ENCODE results near the gene CNTN2.

Gene CNTN2

DNA sequence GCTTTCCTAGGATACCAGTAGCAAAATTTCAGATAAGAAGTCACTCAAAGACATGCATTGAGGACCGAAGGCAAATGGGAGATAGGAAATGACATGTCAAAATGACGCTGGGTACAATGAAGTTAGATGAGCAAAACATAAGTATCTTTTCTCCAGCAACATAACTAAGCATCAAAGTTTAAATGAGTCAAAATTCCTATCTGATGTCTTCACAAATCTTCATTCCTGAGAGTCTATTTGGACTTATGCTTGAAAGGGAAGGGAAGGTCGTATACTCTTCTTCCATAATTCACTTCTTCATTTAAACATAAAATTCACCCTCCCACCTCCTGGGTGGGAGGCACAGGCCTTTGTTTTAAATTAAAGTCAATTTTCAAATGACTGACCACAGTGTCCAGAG is 45.3 kb downstream of the CNTN2 start:
- H3K9me3 ChIP-seq (ENCODE audit: severe bottlenecking), result no peaks in the 10 kb centered on the region
- H3K36me3 ChIP-seq, result peaks cover 83% of the 10 kb centered on the region
- no peak for DNase-seq
- TF ChIP-seq, protein P1, sequence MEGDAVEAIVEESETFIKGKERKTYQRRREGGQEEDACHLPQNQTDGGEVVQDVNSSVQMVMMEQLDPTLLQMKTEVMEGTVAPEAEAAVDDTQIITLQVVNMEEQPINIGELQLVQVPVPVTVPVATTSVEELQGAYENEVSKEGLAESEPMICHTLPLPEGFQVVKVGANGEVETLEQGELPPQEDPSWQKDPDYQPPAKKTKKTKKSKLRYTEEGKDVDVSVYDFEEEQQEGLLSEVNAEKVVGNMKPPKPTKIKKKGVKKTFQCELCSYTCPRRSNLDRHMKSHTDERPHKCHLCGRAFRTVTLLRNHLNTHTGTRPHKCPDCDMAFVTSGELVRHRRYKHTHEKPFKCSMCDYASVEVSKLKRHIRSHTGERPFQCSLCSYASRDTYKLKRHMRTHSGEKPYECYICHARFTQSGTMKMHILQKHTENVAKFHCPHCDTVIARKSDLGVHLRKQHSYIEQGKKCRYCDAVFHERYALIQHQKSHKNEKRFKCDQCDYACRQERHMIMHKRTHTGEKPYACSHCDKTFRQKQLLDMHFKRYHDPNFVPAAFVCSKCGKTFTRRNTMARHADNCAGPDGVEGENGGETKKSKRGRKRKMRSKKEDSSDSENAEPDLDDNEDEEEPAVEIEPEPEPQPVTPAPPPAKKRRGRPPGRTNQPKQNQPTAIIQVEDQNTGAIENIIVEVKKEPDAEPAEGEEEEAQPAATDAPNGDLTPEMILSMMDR (IDR thresholded peaks at IDR 0.05; ENCODE audit: low read depth, low read length), result no peak
- H3K27me3 ChIP-seq (ENCODE audit: insufficient read depth, low read depth, severe bottlenecking), result no peaks in the 10 kb centered on the region
- H3K27ac ChIP-seq, result no peak overlapping the region
- no peak overlapping the region for H3K4me3 ChIP-seq (ENCODE audit: low read depth, low read length)

DNA sequence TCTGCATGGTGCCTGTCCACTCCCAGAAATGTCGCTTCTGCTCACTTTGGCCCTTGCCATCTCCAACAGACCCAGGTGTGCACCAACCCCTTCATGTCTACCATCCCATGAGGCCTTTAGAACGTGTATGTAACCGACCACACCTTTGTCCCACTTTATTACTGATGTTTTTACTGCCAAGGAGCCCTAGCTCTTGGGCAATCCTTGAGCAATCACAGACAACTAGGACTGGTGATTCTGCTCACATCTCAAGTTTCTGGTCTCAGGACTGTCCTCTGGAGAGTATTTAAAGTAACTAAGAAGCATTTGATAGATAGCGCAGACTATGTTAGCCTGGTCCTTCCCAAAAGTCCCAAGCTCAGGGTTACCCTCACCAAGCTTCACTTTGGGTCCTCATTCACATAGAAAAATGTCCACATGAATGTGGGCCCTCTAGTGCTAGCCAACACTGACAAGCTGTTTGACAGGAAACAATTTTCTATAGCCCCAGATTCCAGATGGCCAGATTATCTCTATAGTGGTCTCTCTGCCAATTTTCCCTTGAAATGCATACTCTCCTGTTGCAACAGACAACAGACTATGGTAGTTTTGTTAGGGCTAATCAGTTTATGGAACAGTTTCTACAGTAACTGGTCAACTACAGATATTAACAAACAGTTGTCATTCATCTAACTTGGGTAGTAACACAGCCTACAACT is 48.2 kb downstream of the CNTN2 start:
- Histone ChIP-seq H3K4me3 (ENCODE audit: low read depth, low read length) (no peak overlapping the region), H3K36me3 (peaks cover 94% of the 10 kb centered on the region), H3K27ac (no peak overlapping the region), H3K9me3 (ENCODE audit: severe bottlenecking) (no peaks in the 10 kb centered on the region), H3K27me3 (ENCODE audit: insufficient read depth, low read depth, severe bottlenecking) (no peaks in the 10 kb centered on the region)
- TF ChIP-seq, protein P1 (IDR thresholded peaks at IDR 0.05; ENCODE audit: low read depth, low read length), result no peak
- no peak for DNase-seq

- H3K27me3 ChIP-seq (ENCODE audit: insufficient read depth, low read depth, severe bottlenecking), result no peaks in the 10 kb centered on the region
- no peak overlapping the region for H3K4me3 ChIP-seq (ENCODE audit: low read depth, low read length)
- TF ChIP-seq, protein P1 (IDR thresholded peaks at IDR 0.05; ENCODE audit: low read depth, low read length), result no peak
- no peak for DNase-seq
- no peak overlapping the region for H3K27ac ChIP-seq
- no peaks in the 10 kb centered on the region for H3K9me3 ChIP-seq (ENCODE audit: severe bottlenecking)
- peaks cover 97% of the 10 kb centered on the region for H3K36me3 ChIP-seq
Measured at GRCh38 chr1:205095422-205095821, 52.4 kb downstream of the CNTN2 start.

DNA sequence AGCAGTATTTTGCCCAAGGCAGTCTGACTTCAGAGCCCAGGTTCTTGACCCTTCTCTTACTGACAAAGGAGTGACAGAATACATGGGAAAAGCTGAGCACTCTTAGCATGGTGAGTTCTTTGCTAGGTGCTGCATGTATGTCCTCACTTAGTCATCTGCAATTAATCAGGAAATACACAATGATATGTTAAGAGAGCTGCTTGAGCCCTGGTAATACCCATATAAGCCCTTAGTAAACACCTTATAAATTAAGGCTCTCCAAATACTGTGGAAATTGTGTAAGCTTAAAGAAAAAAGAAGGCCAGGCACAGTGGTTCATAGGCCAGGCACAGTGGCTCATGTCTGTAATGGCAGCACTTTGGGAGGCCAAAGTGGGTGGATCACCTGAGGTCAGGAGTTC is 55.2 kb downstream of the CNTN2 start:
- Histone ChIP-seq H3K9me3 (ENCODE audit: severe bottlenecking) (no peaks in the 10 kb centered on the region), H3K27ac (no peak overlapping the region), H3K27me3 (ENCODE audit: insufficient read depth, low read depth, severe bottlenecking) (no peaks in the 10 kb centered on the region), H3K4me3 (ENCODE audit: low read depth, low read length) (no peak overlapping the region), H3K36me3 (peaks cover 97% of the 10 kb centered on the region)
- DNase-seq, result no peak
- TF ChIP-seq, protein P1 (IDR thresholded peaks at IDR 0.05; ENCODE audit: low read depth, low read length), result no peak

GRCh38 chr1:205102404-205102803 is 59.4 kb downstream of the CNTN2 start:
- Histone ChIP-seq H3K27me3 (ENCODE audit: insufficient read depth, low read depth, severe bottlenecking) (no peaks in the 10 kb centered on the region), H3K9me3 (ENCODE audit: severe bottlenecking) (no peaks in the 10 kb centered on the region), H3K4me3 (ENCODE audit: low read depth, low read length) (no peak overlapping the region), H3K27ac (no peak overlapping the region), H3K36me3 (peaks cover 99% of the 10 kb centered on the region)
- TF ChIP-seq, protein P1 (IDR thresholded peaks at IDR 0.05; ENCODE audit: low read depth, low read length), result no peak
- no peak for DNase-seq

GRCh38 chr1:205107327-205107726 is 64.3 kb downstream of the CNTN2 start:
- TF ChIP-seq, protein P1 (IDR thresholded peaks at IDR 0.05; ENCODE audit: low read depth, low read length), result no peak
- Histone ChIP-seq H3K27ac (no peak overlapping the region), H3K27me3 (ENCODE audit: insufficient read depth, low read depth, severe bottlenecking) (no peaks in the 10 kb centered on the region), H3K36me3 (peaks cover 80% of the 10 kb centered on the region), H3K4me3 (ENCODE audit: low read depth, low read length) (no peak overlapping the region), H3K9me3 (ENCODE audit: severe bottlenecking) (no peaks in the 10 kb centered on the region)
- DNase-seq, result no peak

Data from WERI-Rb-1 (cell line).